IPS-18c (cell line): ENCODE measurements around the gene PSMB10.

Experiments
- H3K4me3 ChIP-seq: 2 replicates; pipeline ENCODE4 v1.7.0; 2013; ENCODE audit warnings: low read depth, mild to moderate bottlenecking, low read length, moderate library complexity; ENCODE audit not compliant: insufficient read depth
- H3K9me3 ChIP-seq: one replicate; pipeline ENCODE4 v1.6.1; 2013; ENCODE audit warnings: mild to moderate bottlenecking, low read length, moderate library complexity; ENCODE audit not compliant: control insufficient read depth, insufficient read depth

PSMB10 gene

GRCh38 chr16:67934306-67935100 is 2.1 kb downstream of the PSMB10 start:
- no peaks in the 10 kb centered on the region for H3K9me3 ChIP-seq
- H3K4me3 ChIP-seq, result peak overlapping the region; percentile 94

DNA sequence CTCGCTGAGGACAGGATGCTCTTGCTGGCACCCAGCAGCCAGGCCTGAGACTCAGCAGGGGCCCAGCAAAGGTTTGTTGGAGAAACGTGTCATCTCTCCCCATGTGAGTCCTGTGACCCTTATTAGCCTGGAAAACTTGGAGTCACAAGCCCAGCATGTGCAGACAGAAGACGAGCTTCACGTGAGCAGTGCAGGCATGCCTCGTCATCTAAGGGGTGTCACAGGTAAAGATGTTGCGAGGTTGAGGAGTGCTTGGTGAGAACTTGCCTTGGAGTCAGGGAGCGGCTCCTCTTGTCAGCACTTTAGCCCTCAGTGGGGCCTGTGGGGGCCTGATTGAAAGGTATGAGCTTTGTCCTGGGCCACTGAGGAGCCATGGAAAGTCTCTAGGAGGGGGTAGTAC is 2.8 kb downstream of the PSMB10 start:
- Histone ChIP-seq H3K9me3 (no peaks in the 10 kb centered on the region), H3K4me3 (0 out of 2 replicates have a peak overlapping the region, but pooled peaks have one; percentile 94)

GRCh38 chr16:67932462-67932840 is 4.2 kb downstream of the PSMB10 start:
- no peak overlapping the region for H3K4me3 ChIP-seq
- H3K9me3 ChIP-seq, result no peaks in the 10 kb centered on the region

DNA sequence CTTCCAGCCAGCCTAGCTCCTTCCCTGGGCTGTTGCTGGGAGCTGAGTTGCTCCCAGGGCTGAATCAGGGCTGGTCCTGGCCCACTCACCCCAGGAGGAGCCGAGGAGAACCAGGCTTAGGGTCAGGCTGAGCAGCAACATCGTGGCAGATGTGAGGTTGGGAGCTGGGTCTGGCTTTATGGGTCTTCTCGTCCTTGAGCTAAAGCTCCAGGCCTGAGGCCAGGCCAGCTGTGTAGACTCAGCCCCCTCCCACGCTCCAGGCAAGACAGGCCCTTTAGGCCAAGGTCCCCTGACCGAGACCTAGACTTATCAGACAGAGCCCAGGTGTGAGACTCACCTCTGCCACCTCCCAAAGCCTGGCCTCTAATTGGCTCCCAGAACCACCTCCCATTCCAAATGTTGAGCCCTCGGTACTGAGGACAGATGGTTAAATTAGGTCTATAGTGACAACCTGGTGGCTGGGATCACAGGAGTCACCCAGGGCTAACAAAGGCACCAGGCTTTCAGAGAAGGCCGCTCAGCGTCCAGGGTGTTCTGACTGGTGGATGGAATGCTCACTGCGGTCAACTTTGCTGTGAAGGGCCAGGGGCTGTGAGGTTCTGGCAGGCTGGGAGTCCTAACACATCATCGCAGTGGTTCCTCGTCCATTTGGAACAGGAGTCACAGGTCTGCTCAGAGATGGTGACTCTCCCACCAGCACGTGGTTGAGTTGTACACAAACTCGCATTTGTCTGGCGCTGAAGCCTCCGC is 4.8 kb downstream of the PSMB10 start, which contains the start of gene CTRL:
CTRL (minus strand) TSS at position 151 of the 750 bp plus-strand sequence; CDS start at position 141, 10 bp downstream.
- Histone ChIP-seq H3K4me3 (no peak within 1 kb of the TSS), H3K9me3 (no peaks in the 10 kb centered on the region)

GRCh38 chr16:67930678-67931211 is 5.9 kb downstream of the PSMB10 start:
- H3K9me3 ChIP-seq, result no peaks in the 10 kb centered on the region
- H3K4me3 ChIP-seq, result no peak overlapping the region

DNA sequence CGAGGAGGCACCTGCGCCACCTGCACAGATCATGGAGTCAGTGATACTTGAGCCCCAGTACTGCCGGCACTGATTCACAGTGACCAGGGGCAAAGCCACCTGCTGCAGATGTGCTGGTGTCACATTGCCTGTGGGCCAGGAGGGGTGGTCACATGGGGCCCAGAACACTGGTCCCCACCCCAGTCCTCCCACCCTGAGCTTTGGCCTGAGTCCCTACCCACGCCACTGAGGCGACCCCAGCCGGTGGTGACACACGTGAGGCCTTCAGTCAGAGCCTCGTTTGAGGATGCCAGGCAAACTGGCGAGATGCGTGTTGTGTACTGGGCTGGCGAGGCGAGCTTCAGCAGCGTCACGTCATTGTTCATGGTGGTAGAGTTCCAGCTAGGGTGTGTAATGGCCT is 6.5 kb downstream of the PSMB10 start:
- H3K9me3 ChIP-seq, result no peaks in the 10 kb centered on the region
- no peak overlapping the region for H3K4me3 ChIP-seq

- Histone ChIP-seq H3K4me3 (no peak overlapping the region), H3K9me3 (no peaks in the 10 kb centered on the region)
Measured at GRCh38 chr16:67928561-67929364, 7.9 kb downstream of the PSMB10 start.

GRCh38 chr16:67928147-67928546 is 8.5 kb downstream of the PSMB10 start:
- no peaks in the 10 kb centered on the region for H3K9me3 ChIP-seq
- no peak overlapping the region for H3K4me3 ChIP-seq

GRCh38 chr16:67927131-67927941 is 9.3 kb downstream of the PSMB10 start:
- Histone ChIP-seq H3K9me3 (no peaks in the 10 kb centered on the region), H3K4me3 (no peak overlapping the region)

DNA sequence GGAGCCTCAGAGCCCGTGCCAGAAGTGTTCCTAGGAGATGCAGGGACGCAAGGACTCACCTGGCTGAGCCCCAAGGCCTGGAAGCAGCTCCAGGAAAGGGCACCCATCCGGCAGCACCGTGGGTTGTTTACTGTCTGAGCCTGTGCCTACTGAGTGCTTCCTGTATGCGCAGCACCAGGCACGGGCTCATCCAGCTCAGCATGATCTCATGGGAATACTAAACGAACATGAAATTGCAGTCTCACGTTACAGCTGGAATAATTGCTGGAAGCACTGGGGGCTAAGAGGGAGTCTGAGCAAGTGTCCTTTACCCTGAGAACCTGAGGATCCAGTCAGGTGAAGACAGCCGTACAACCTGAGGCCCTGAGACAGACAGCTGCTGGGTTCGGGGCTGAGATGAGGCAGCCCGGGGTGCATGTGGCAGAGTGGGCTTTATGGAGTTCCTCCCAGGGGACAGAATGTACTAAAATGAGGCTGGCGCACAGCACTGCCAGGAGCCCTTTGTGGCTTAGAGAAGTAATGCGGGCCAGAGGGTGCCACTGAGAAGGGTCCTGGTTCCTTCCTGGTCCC is 10.4 kb downstream of the PSMB10 start:
- no peaks in the 10 kb centered on the region for H3K9me3 ChIP-seq
- no peak overlapping the region for H3K4me3 ChIP-seq

DNA sequence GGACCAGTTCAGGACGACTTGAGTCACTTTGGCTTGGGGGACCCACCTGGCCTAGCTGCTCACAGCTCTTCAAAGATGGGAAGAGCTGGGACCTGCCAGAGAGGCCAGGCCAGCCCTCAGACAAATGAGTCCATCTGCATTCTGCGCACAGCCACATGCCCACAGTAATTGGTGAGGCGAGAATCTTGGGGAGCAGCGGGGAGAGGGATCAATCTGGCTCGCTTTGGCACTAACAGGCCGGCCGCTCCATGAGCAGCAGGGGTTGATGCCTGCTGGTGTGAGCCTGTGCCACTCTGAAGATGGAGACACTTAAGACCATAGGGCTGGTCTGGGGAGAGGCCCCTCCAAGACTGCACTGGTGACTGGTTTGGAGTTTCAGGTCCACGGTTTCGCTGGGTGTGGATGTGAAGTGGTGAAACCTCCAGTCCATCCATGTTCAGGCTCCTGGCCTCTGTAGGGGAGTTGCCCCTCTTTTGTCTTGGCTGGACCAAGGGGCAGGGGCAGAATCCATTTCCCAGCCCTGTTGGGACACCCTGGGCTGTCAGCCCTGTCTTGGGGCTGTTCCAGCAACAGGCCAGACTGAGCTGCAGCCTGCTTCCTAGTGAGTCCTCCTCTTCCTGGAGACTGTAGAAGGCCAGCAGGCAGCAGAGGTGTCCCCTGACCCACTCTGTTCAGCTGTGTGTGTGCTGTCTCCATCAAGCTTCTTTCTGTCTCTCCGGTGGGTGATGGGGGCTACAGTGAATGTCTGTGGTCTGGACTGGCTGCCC is 12.3 kb downstream of the PSMB10 start:
- Histone ChIP-seq H3K4me3 (no peak overlapping the region), H3K9me3 (no peaks in the 10 kb centered on the region)

GRCh38 chr16:67923414-67924116 is 13.1 kb downstream of the PSMB10 start:
- H3K9me3 ChIP-seq, result no peaks in the 10 kb centered on the region
- no peak overlapping the region for H3K4me3 ChIP-seq

DNA sequence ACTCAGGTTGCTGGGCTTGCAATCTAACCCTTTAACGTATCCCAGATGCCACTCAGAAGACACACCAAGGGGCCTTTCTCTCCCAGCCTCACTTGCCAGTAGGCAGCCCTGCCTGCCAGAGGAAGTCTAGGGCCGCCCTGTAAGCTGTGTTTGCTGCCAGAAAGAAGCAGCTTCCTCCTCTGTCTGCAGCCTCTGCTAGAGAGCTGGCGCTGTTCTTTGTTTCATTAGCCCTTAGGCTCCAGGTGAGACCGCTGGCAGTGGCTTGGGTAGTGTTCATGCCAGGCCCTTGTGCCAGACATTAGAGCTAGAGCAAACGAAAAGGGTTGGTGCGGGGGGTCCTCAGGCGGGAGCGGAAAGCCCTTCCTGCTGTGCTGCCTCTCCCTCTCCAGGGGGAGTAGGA is 13.9 kb downstream of the PSMB10 start:
- Histone ChIP-seq H3K9me3 (no peaks in the 10 kb centered on the region), H3K4me3 (no peak overlapping the region)

DNA sequence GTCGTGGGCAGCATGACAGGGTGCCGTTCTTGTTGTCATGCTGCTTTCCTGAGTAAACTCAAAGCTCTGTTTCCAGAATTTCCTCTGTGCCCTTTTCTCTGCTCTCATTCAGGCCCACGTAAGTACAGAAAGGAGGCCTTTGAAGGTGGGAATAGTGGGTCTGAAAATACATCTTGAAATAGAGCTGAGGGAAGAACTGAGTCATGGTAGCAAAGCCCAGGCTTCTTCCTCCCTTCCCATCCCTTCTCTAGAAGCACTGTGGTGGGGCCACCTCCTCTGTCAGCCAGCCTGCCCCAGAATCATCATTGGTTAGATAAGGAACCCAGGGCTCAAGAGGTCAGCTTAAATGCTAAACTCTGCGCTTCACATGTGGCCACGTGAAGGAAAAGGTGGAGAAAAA is 14.4 kb downstream of the PSMB10 start:
- no peak overlapping the region for H3K4me3 ChIP-seq
- no peaks in the 10 kb centered on the region for H3K9me3 ChIP-seq

- no peaks in the 10 kb centered on the region for H3K9me3 ChIP-seq
- no peak overlapping the region for H3K4me3 ChIP-seq
Measured at GRCh38 chr16:67919622-67920221, 16.9 kb downstream of the PSMB10 start.
